ACC112 (cell line): ENCODE data around the gene FTMT.

Experiments used
- H2AFZ ChIP-seq: fragments of 200-600 bp; sonication (generic); one replicate; pipeline ENCODE4 v1.6.0; 2017; ENCODE audit warnings: antibody characterized with exemption, low read length; ENCODE audit not compliant: unreplicated experiment
- H3K27ac ChIP-seq: fragments of 200-600 bp; sonication (generic); 2 replicates; pipeline ENCODE4 v1.5.1; 2014; ENCODE audit warnings: low read depth, mild to moderate bottlenecking, antibody characterized with exemption, low read length, moderate library complexity
- H3K27me3 ChIP-seq: fragments of 200-600 bp; sonication (generic); 2 replicates; pipeline ENCODE4 v1.6.1; 2014; ENCODE audit warnings: mild to moderate bottlenecking, antibody characterized with exemption, low read length, moderate library complexity, mixed read lengths; ENCODE audit not compliant: insufficient read depth
- H3K36me3 ChIP-seq: fragments of 200-600 bp; sonication (generic); 2 replicates; pipeline ENCODE4 v1.6.1; 2016; ENCODE audit warnings: mild to moderate bottlenecking, antibody characterized with exemption, low read length, moderate library complexity, mixed read lengths; ENCODE audit not compliant: insufficient read depth
- H3K4me1 ChIP-seq: fragments of 200-600 bp; sonication (generic); one replicate; pipeline ENCODE4 v1.6.1; 2016; ENCODE audit warnings: low read length, mixed read lengths; ENCODE audit not compliant: insufficient read depth, unreplicated experiment, control insufficient read depth
- H3K4me3 ChIP-seq: fragments of 200-600 bp; sonication (generic); 2 replicates; pipeline ENCODE4 v1.5.1; 2014; ENCODE audit warnings: mild to moderate bottlenecking, low read depth, low read length
- H3K79me2 ChIP-seq: fragments of 200-600 bp; sonication (generic); one replicate; pipeline ENCODE4 v1.6.0; 2016; ENCODE audit warnings: low read length; ENCODE audit not compliant: control insufficient read depth, unreplicated experiment, insufficient read depth

The FTMT gene

GRCh38 chr5:121863753-121864285, 12.1 kb downstream of the FTMT start:
- Histone ChIP-seq H3K27me3 (peaks cover 4% of the 10 kb centered on the region; the same call in 1 of the 2 replicates), H3K4me3 (no peak overlapping the region), H3K36me3 (no peaks in the 10 kb centered on the region), H3K27ac (no peak overlapping the region), H3K79me2 (no peaks in the 10 kb centered on the region), H2AFZ (no peak overlapping the region), H3K4me1 (no peaks in the 10 kb centered on the region)

- no peak overlapping the region for H2AFZ ChIP-seq
- no peaks in the 10 kb centered on the region for H3K4me1 ChIP-seq
- H3K36me3 ChIP-seq, result no peaks in the 10 kb centered on the region
- no peaks in the 10 kb centered on the region for H3K79me2 ChIP-seq
- no peaks in the 10 kb centered on the region for H3K27me3 ChIP-seq
- H3K4me3 ChIP-seq, result no peak overlapping the region
- no peak overlapping the region for H3K27ac ChIP-seq
Observed at GRCh38 chr5:121867403-121867802, 15.7 kb downstream of the FTMT start.

GRCh38 chr5:121870489-121870888, 18.8 kb downstream of the FTMT start:
- no peak overlapping the region for H2AFZ ChIP-seq
- no peaks in the 10 kb centered on the region for H3K79me2 ChIP-seq
- H3K27me3 ChIP-seq, result no peaks in the 10 kb centered on the region
- no peak overlapping the region for H3K27ac ChIP-seq
- H3K4me1 ChIP-seq, result no peaks in the 10 kb centered on the region
- H3K4me3 ChIP-seq, result no peak overlapping the region
- no peaks in the 10 kb centered on the region for H3K36me3 ChIP-seq

GRCh38 chr5:121872856-121873255, 21.2 kb downstream of the FTMT start:
- H3K27me3 ChIP-seq, result no peaks in the 10 kb centered on the region
- no peaks in the 10 kb centered on the region for H3K79me2 ChIP-seq
- H3K4me1 ChIP-seq, result no peaks in the 10 kb centered on the region
- H3K27ac ChIP-seq, result no peak overlapping the region
- H2AFZ ChIP-seq, result no peak overlapping the region
- no peaks in the 10 kb centered on the region for H3K36me3 ChIP-seq
- H3K4me3 ChIP-seq, result no peak overlapping the region

- H3K36me3 ChIP-seq, result no peaks in the 10 kb centered on the region
- no peaks in the 10 kb centered on the region for H3K27me3 ChIP-seq
- no peak overlapping the region for H3K27ac ChIP-seq
- H3K79me2 ChIP-seq, result no peaks in the 10 kb centered on the region
- H2AFZ ChIP-seq, result no peak overlapping the region
- H3K4me3 ChIP-seq, result no peak overlapping the region
- H3K4me1 ChIP-seq, result no peaks in the 10 kb centered on the region
Observed at GRCh38 chr5:121873409-121873808, 21.7 kb downstream of the FTMT start.

- Histone ChIP-seq H3K4me3 (no peak overlapping the region), H3K27ac (no peak overlapping the region), H3K27me3 (no peaks in the 10 kb centered on the region), H3K36me3 (no peaks in the 10 kb centered on the region), H3K79me2 (no peaks in the 10 kb centered on the region), H3K4me1 (no peaks in the 10 kb centered on the region), H2AFZ (no peak overlapping the region)
Observed at GRCh38 chr5:121885630-121886029, 33.9 kb downstream of the FTMT start.

GRCh38 chr5:121887727-121888126, 36.0 kb downstream of the FTMT start:
- Histone ChIP-seq H3K79me2 (no peaks in the 10 kb centered on the region), H3K27me3 (peaks cover 5% of the 10 kb centered on the region; the same call in 1 of the 2 replicates), H3K27ac (no peak overlapping the region), H3K4me3 (no peak overlapping the region), H3K36me3 (no peaks in the 10 kb centered on the region), H3K4me1 (no peaks in the 10 kb centered on the region), H2AFZ (no peak overlapping the region)

GRCh38 chr5:121890297-121890858, 38.7 kb downstream of the FTMT start:
- no peak overlapping the region for H3K4me3 ChIP-seq
- peaks cover 7% of the 10 kb centered on the region; the same call in 1 of the 2 replicates for H3K27me3 ChIP-seq
- no peaks in the 10 kb centered on the region for H3K36me3 ChIP-seq
- H3K27ac ChIP-seq, result no peak overlapping the region
- H3K79me2 ChIP-seq, result no peaks in the 10 kb centered on the region
- no peak overlapping the region for H2AFZ ChIP-seq
- no peaks in the 10 kb centered on the region for H3K4me1 ChIP-seq

- H3K4me3 ChIP-seq, result no peak overlapping the region
- H3K36me3 ChIP-seq, result no peaks in the 10 kb centered on the region
- H2AFZ ChIP-seq, result no peak overlapping the region
- peaks cover 6% of the 10 kb centered on the region; the same call in 1 of the 2 replicates for H3K27me3 ChIP-seq
- no peaks in the 10 kb centered on the region for H3K79me2 ChIP-seq
- no peak overlapping the region for H3K27ac ChIP-seq
- no peaks in the 10 kb centered on the region for H3K4me1 ChIP-seq
Observed at GRCh38 chr5:121897341-121897740, 45.7 kb downstream of the FTMT start.

- H3K4me1 ChIP-seq, result no peaks in the 10 kb centered on the region
- no peaks in the 10 kb centered on the region for H3K27me3 ChIP-seq
- H2AFZ ChIP-seq, result no peak overlapping the region
Observed at GRCh38 chr5:121899346-121899745, 47.7 kb downstream of the FTMT start.

More at GRCh38 chr5:121899346-121899745, 47.7 kb downstream of the FTMT start:
- H3K36me3 ChIP-seq, result no peaks in the 10 kb centered on the region
- no peak overlapping the region for H3K27ac ChIP-seq
- H3K79me2 ChIP-seq, result no peaks in the 10 kb centered on the region
- H3K4me3 ChIP-seq, result no peak overlapping the region
